ENCODE data around the gene MYOM3.

DNA sequence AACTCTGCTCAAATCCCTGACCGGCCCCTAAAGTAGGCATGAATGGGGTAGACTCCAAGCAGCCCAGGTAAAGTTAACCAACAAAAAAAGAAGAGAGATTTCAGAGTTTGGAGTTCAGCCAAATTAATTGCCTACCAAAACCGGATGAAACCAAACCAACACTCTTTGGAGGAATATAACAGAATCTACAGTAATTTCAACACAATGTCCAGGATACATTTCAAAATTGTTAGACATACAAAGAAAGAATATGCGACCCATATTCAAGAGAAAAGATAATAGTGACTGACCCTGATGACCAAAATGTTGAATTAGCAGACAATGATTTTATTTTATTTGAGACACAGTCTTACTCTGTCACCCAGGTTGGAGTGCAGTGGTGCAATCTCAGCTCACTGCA is 18.4 kb upstream of the MYOM3 start:
- TF ChIP-seq, protein P1, sequence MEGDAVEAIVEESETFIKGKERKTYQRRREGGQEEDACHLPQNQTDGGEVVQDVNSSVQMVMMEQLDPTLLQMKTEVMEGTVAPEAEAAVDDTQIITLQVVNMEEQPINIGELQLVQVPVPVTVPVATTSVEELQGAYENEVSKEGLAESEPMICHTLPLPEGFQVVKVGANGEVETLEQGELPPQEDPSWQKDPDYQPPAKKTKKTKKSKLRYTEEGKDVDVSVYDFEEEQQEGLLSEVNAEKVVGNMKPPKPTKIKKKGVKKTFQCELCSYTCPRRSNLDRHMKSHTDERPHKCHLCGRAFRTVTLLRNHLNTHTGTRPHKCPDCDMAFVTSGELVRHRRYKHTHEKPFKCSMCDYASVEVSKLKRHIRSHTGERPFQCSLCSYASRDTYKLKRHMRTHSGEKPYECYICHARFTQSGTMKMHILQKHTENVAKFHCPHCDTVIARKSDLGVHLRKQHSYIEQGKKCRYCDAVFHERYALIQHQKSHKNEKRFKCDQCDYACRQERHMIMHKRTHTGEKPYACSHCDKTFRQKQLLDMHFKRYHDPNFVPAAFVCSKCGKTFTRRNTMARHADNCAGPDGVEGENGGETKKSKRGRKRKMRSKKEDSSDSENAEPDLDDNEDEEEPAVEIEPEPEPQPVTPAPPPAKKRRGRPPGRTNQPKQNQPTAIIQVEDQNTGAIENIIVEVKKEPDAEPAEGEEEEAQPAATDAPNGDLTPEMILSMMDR (IDR thresholded peaks at IDR 0.05; ENCODE audit: low read depth, low read length, poor library complexity, severe bottlenecking) = no peak
- no peak for TF ChIP-seq EZH2phosphoT487 (IDR thresholded peaks at IDR 0.05; ENCODE audit: borderline replicate concordance, low read length)

Data from DOHH2 (cell line).